Measurements from ENCODE around the gene KANSL1.

KANSL1 gene

DNA sequence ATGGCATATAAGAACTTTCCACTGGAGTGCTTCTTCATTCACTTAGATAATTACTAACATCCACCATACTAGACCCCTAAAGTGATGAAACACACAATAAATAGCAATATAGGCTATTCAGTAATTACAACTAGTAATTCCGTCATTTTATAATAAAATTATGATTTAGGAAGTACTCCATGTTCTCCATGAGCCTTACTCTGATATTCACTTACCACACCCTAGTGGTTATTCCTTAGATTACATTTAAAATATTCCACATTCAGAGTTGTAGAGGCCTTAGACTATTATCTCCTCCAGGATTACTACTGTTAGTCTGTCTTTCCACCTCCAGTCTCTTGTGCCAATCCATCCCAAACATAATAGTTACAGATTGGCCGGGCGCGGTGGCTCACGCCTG lies 131.8 kb downstream of the KANSL1 start:
- Histone ChIP-seq H3K9me3 (ENCODE audit: control extremely low read depth in 1 of 5, control insufficient read depth in 4 of 5, insufficient read depth in 2 of 5, low read depth in 1 of 5, low read length in 4 of 5) (no peaks in the 10 kb centered on the region), H3K4me1 (ENCODE audit: control extremely low read depth in 1 of 4, control insufficient read depth in 4 of 4, insufficient read depth in 4 of 4, low read length in 3 of 4) (no peaks in the 10 kb centered on the region), H3K4me3 (ENCODE audit: control insufficient read depth in 1 of 7, extremely low read depth in 1 of 7, insufficient read depth in 4 of 7, low read depth in 2 of 7, low read length in 6 of 7) (no peak overlapping the region), H3K27me3 (replicated peaks in 2 of 5; ENCODE audit: control insufficient read depth in 4 of 5, insufficient read depth in 5 of 5, low read length in 4 of 5) (no peaks in the 10 kb centered on the region), H3K36me3 (ENCODE audit: control insufficient read depth in 4 of 4, insufficient read depth in 4 of 4, low read length in 3 of 4) (peaks cover 21 to 70% (median 37%) of the 10 kb centered on the region in 4 experiments), H3K27ac (ENCODE audit: insufficient read depth in 1 of 2, low read depth in 1 of 2, low read length in 2 of 2, poor library complexity in 1 of 2, severe bottlenecking in 2 of 2) (no peak overlapping the region)
- ChIA-PET POLR2A (no interaction called here), CTCF (interaction anchor here (0.7 to 1.0 kb wide), 3 partner anchors 10 to 125 kb away, joined by 3 read pairs; no protein-coding TSS in a partner anchor)
- WGBS (ENCODE audit: insufficient coverage) = 98% methylated on average over 4 of the region's 5 CpGs
- DNase-seq = peak in 1 of 3 donors; percentile 28

DNA sequence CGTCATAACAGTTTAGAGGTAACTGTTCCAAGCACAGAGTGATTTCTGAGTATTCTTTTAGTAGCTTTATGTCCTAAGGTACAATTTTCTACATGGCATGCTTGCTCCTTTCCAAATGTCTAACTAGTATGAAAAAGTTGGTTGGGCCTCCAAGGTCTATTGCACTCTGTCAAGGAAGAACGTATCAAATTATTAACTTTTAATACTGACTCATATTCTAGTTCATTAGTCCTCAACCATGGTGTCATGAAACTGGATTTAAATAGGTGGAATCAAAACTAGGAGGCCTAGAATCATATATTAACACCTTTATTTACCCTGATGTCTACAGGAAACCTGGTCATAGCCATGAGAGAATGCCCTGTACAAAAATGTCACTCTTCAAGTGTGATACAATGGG lies 132.8 kb downstream of the KANSL1 start:
- POLR2A ChIA-PET = no interaction called here
- Histone ChIP-seq H3K4me1 (ENCODE audit: control extremely low read depth in 1 of 4, control insufficient read depth in 4 of 4, insufficient read depth in 4 of 4, low read length in 3 of 4) (no peaks in the 10 kb centered on the region), H3K27me3 (replicated peaks in 2 of 5; ENCODE audit: control insufficient read depth in 4 of 5, insufficient read depth in 5 of 5, low read length in 4 of 5) (no peaks in the 10 kb centered on the region), H3K4me3 (ENCODE audit: control insufficient read depth in 1 of 7, extremely low read depth in 1 of 7, insufficient read depth in 4 of 7, low read depth in 2 of 7, low read length in 6 of 7) (no peak overlapping the region), H3K36me3 (ENCODE audit: control insufficient read depth in 4 of 4, insufficient read depth in 4 of 4, low read length in 3 of 4) (peaks cover 12 to 63% (median 31%) of the 10 kb centered on the region in 4 experiments), H3K27ac (ENCODE audit: insufficient read depth in 1 of 2, low read depth in 1 of 2, low read length in 2 of 2, poor library complexity in 1 of 2, severe bottlenecking in 2 of 2) (no peak overlapping the region), H3K9me3 (ENCODE audit: control extremely low read depth in 1 of 5, control insufficient read depth in 4 of 5, insufficient read depth in 2 of 5, low read depth in 1 of 5, low read length in 4 of 5) (no peaks in the 10 kb centered on the region)
- CTCF ChIA-PET = interaction anchor here (1.1 to 2.1 kb wide), 4 partner anchors 9 to 18 kb away, joined by 3 to 7 read pairs (median 4); no protein-coding TSS in a partner anchor
- WGBS (ENCODE audit: insufficient coverage) = no CpG with 5 or more reads among the region's 2 CpGs
- no peak for DNase-seq

DNA sequence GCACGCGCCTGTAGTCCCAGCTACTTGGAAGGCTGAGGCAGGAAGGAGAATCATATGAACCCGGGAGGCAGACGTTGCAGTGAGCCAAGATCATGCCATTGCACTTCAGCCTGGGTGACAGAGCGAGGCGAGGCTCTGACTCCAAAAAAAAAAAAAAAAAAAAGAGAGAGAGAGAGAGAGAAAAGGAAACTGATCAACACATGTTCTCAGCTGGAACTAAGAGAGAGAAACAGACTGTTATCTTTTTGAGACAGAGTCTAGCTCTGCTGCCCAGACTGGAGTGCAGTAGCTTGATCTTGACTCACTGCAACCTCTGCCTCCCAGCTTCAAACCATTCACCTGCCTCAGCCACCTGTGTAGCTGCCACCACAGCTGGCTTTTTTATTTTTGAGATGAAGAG lies 133.7 kb downstream of the KANSL1 start:
- Histone ChIP-seq H3K4me3 (ENCODE audit: control insufficient read depth in 1 of 7, extremely low read depth in 1 of 7, insufficient read depth in 4 of 7, low read depth in 2 of 7, low read length in 6 of 7) (no peak overlapping the region), H3K36me3 (ENCODE audit: control insufficient read depth in 4 of 4, insufficient read depth in 4 of 4, low read length in 3 of 4) (peaks cover 12 to 57% (median 27%) of the 10 kb centered on the region in 4 experiments), H3K4me1 (ENCODE audit: control extremely low read depth in 1 of 4, control insufficient read depth in 4 of 4, insufficient read depth in 4 of 4, low read length in 3 of 4) (no peaks in the 10 kb centered on the region), H3K27me3 (replicated peaks in 2 of 5; ENCODE audit: control insufficient read depth in 4 of 5, insufficient read depth in 5 of 5, low read length in 4 of 5) (no peaks in the 10 kb centered on the region), H3K27ac (ENCODE audit: insufficient read depth in 1 of 2, low read depth in 1 of 2, low read length in 2 of 2, poor library complexity in 1 of 2, severe bottlenecking in 2 of 2) (no peak overlapping the region), H3K9me3 (ENCODE audit: control extremely low read depth in 1 of 5, control insufficient read depth in 4 of 5, insufficient read depth in 2 of 5, low read depth in 1 of 5, low read length in 4 of 5) (no peaks in the 10 kb centered on the region)
- POLR2A ChIA-PET = interaction anchor here (0.6 kb wide), 1 partner anchor 11 kb away, joined by 3 read pairs; no protein-coding TSS in a partner anchor
- 92% methylated on average over 6 of the region's 6 CpGs for WGBS (ENCODE audit: insufficient coverage)
- DNase-seq = peak in 1 of 3 donors; percentile 41
- CTCF ChIA-PET = interaction anchor here (0.9 to 2.1 kb wide), 6 partner anchors 9 to 30 kb away, joined by 3 to 7 read pairs (median 4); no protein-coding TSS in a partner anchor

DNA sequence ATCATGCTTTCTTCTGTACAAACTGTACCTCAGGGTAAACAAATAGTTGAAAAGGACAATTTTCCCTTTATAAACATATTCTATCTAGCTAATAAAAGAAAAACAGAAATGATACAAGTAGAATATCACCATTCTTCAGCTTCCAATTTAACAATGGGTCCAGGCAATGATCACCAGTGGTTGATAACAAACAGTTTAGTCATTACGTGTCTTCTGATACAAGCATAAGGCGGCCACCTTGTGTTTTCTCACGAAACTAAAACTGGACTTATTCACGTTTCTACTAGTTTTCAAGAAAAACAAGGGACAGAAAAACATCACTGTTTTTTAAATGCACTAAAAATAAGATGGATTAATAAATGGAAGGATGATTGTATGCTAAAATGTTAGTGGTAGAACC lies 135.9 kb downstream of the KANSL1 start:
- POLR2A ChIA-PET = interaction anchor here (0.7 kb wide), 1 partner anchor 58 kb away, joined by 6 read pairs; no protein-coding TSS in a partner anchor
- H3K9me3 ChIP-seq (ENCODE audit: control extremely low read depth in 1 of 5, control insufficient read depth in 4 of 5, insufficient read depth in 2 of 5, low read depth in 1 of 5, low read length in 4 of 5) = no peaks in the 10 kb centered on the region
- peaks cover 6 to 60% (median 24%) of the 10 kb centered on the region in 4 experiments for H3K36me3 ChIP-seq (ENCODE audit: control insufficient read depth in 4 of 4, insufficient read depth in 4 of 4, low read length in 3 of 4)
- CTCF ChIA-PET = interaction anchor here (0.9 to 2.8 kb wide), 4 partner anchors 10 to 58 kb away, joined by 3 to 15 read pairs (median 3); no protein-coding TSS in a partner anchor
- no peaks in the 10 kb centered on the region for H3K4me1 ChIP-seq (ENCODE audit: control extremely low read depth in 1 of 4, control insufficient read depth in 4 of 4, insufficient read depth in 4 of 4, low read length in 3 of 4)
- no peak for DNase-seq
- H3K4me3 ChIP-seq (ENCODE audit: control insufficient read depth in 1 of 7, extremely low read depth in 1 of 7, insufficient read depth in 4 of 7, low read depth in 2 of 7, low read length in 6 of 7) = no peak overlapping the region
- H3K27ac ChIP-seq (ENCODE audit: insufficient read depth in 1 of 2, low read depth in 1 of 2, low read length in 2 of 2, poor library complexity in 1 of 2, severe bottlenecking in 2 of 2) = no peak overlapping the region
- 80% methylated on average over 3 of the region's 4 CpGs for WGBS (ENCODE audit: insufficient coverage)
- H3K27me3 ChIP-seq (replicated peaks in 2 of 5; ENCODE audit: control insufficient read depth in 4 of 5, insufficient read depth in 5 of 5, low read length in 4 of 5) = no peaks in the 10 kb centered on the region

DNA sequence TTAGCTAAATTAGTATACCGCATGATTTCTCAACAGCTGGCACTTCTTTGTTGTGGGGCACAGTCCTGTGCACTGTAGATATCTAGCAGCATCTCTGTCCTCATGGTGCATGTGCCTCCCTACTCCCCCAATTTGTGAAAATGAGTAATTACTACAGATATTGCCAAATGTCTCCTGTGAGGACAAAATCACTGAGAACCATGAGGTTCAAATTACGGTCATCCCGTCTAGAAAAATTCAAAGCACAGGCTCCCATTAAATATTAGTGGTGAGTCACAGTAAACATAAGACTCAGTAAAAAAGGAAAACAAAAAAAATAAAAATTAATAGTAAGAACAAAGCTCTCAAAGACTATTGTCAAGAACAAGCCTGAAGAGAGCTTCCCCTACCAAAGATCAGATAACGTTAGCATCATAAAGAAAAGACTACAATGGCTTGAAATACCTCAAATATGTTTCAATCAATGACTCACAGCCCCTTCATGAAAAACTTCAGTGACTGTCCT lies 136.4 kb downstream of the KANSL1 start:
- no peaks in the 10 kb centered on the region for H3K9me3 ChIP-seq (ENCODE audit: control extremely low read depth in 1 of 5, control insufficient read depth in 4 of 5, insufficient read depth in 2 of 5, low read depth in 1 of 5, low read length in 4 of 5)
- H3K4me1 ChIP-seq (ENCODE audit: control extremely low read depth in 1 of 4, control insufficient read depth in 4 of 4, insufficient read depth in 4 of 4, low read length in 3 of 4) = no peaks in the 10 kb centered on the region
- no peaks in the 10 kb centered on the region for H3K27me3 ChIP-seq (replicated peaks in 2 of 5; ENCODE audit: control insufficient read depth in 4 of 5, insufficient read depth in 5 of 5, low read length in 4 of 5)
- 100% methylated on average over 1 of the region's 4 CpGs for WGBS (ENCODE audit: insufficient coverage)
- H3K27ac ChIP-seq (ENCODE audit: insufficient read depth in 1 of 2, low read depth in 1 of 2, low read length in 2 of 2, poor library complexity in 1 of 2, severe bottlenecking in 2 of 2) = no peak overlapping the region
- ChIA-PET CTCF (interaction anchor here (0.8 to 2.8 kb wide), 4 partner anchors 13 to 58 kb away, joined by 3 to 15 read pairs (median 3); no protein-coding TSS in a partner anchor), POLR2A (interaction anchor here (0.7 kb wide), 1 partner anchor 58 kb away, joined by 6 read pairs; no protein-coding TSS in a partner anchor)
- DNase-seq = no peak
- H3K36me3 ChIP-seq (ENCODE audit: control insufficient read depth in 4 of 4, insufficient read depth in 4 of 4, low read length in 3 of 4) = peaks cover 6 to 63% (median 24%) of the 10 kb centered on the region in 4 experiments
- no peak overlapping the region for H3K4me3 ChIP-seq (ENCODE audit: control insufficient read depth in 1 of 7, extremely low read depth in 1 of 7, insufficient read depth in 4 of 7, low read depth in 2 of 7, low read length in 6 of 7)

GRCh38 chr17:46053911-46054534 lies 139.2 kb downstream of the KANSL1 start:
- Histone ChIP-seq H3K36me3 (ENCODE audit: control insufficient read depth in 4 of 4, insufficient read depth in 4 of 4, low read length in 3 of 4) (peaks cover 17 to 63% (median 32%) of the 10 kb centered on the region in 4 experiments), H3K9me3 (ENCODE audit: control extremely low read depth in 1 of 5, control insufficient read depth in 4 of 5, insufficient read depth in 2 of 5, low read depth in 1 of 5, low read length in 4 of 5) (no peaks in the 10 kb centered on the region), H3K27me3 (replicated peaks in 2 of 5; ENCODE audit: control insufficient read depth in 4 of 5, insufficient read depth in 5 of 5, low read length in 4 of 5) (no peaks in the 10 kb centered on the region), H3K4me3 (ENCODE audit: control insufficient read depth in 1 of 7, extremely low read depth in 1 of 7, insufficient read depth in 4 of 7, low read depth in 2 of 7, low read length in 6 of 7) (no peak overlapping the region), H3K27ac (ENCODE audit: insufficient read depth in 1 of 2, low read depth in 1 of 2, low read length in 2 of 2, poor library complexity in 1 of 2, severe bottlenecking in 2 of 2) (no peak overlapping the region), H3K4me1 (ENCODE audit: control extremely low read depth in 1 of 4, control insufficient read depth in 4 of 4, insufficient read depth in 4 of 4, low read length in 3 of 4) (no peaks in the 10 kb centered on the region)
- no peak for DNase-seq
- ChIA-PET CTCF (interaction anchor here (0.9 to 2.5 kb wide), 2 partner anchors 10 to 15 kb away, joined by 4 to 8 read pairs; no protein-coding TSS in a partner anchor), POLR2A (interaction anchor here (0.6 kb wide), 1 partner anchor 127 kb away, joined by 3 read pairs; no protein-coding TSS in a partner anchor)
- 93% methylated on average over 8 of the region's 8 CpGs for WGBS (ENCODE audit: insufficient coverage)

DNA sequence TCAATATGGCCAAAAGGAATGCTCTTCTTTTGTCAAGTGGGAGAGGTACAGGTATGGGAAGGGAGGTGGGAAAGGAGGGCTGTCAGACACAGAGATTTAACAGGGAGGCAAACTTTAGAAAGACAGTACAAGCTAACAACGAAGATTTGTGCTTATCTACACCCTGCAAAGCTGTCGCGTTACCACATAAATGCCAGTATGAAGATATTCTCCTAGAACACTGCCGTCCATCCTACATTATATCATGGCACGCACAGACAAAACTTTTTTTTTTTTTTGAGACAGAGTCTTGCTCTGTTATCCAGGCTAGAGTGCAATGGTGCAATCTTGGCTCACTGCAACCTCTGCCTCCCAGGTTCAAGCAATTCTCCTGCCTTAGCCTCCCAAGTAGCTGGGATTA lies 143.6 kb downstream of the KANSL1 start:
- Histone ChIP-seq H3K4me3 (ENCODE audit: control insufficient read depth in 1 of 7, extremely low read depth in 1 of 7, insufficient read depth in 4 of 7, low read depth in 2 of 7, low read length in 6 of 7) (no peak overlapping the region), H3K27ac (ENCODE audit: insufficient read depth in 1 of 2, low read depth in 1 of 2, low read length in 2 of 2, poor library complexity in 1 of 2, severe bottlenecking in 2 of 2) (no peak overlapping the region), H3K27me3 (replicated peaks in 2 of 5; ENCODE audit: control insufficient read depth in 4 of 5, insufficient read depth in 5 of 5, low read length in 4 of 5) (no peaks in the 10 kb centered on the region), H3K4me1 (ENCODE audit: control extremely low read depth in 1 of 4, control insufficient read depth in 4 of 4, insufficient read depth in 4 of 4, low read length in 3 of 4) (no peaks in the 10 kb centered on the region), H3K36me3 (ENCODE audit: control insufficient read depth in 4 of 4, insufficient read depth in 4 of 4, low read length in 3 of 4) (peaks cover 20 to 67% (median 49%) of the 10 kb centered on the region in 4 experiments), H3K9me3 (ENCODE audit: control extremely low read depth in 1 of 5, control insufficient read depth in 4 of 5, insufficient read depth in 2 of 5, low read depth in 1 of 5, low read length in 4 of 5) (no peaks in the 10 kb centered on the region)
- ChIA-PET POLR2A (no interaction called here), CTCF (interaction anchor here (1.5 kb wide), 1 partner anchor 10 kb away, joined by 4 read pairs; no protein-coding TSS in a partner anchor)
- DNase-seq = peak in 1 of 3 donors; percentile 22
- 96% methylated on average over 5 of the region's 5 CpGs for WGBS (ENCODE audit: insufficient coverage)
